ENCODE measurements around the gene FILIP1L.
A peak's percentile ranks its signal among the peaks of the same experiment; 100 is the strongest.
"Not testable (repeated sequence)": the region's sequence is repeated elsewhere in the genome, so short reads cannot be mapped to it uniquely, and the experiment has no call there.

FILIP1L gene

GRCh38 chr3:99857278-99857677 lies 257.0 kb downstream of the FILIP1L start:
- DNase-seq, result no peak

- no peak for DNase-seq
Measured at GRCh38 chr3:99856437-99857220, 257.7 kb downstream of the FILIP1L start.

- no peak for DNase-seq
Measured at GRCh38 chr3:99855900-99856299, 258.4 kb downstream of the FILIP1L start.

GRCh38 chr3:99854756-99855298 lies 259.5 kb downstream of the FILIP1L start:
- no peak for DNase-seq

GRCh38 chr3:99852851-99853250 lies 261.4 kb downstream of the FILIP1L start:
- DNase-seq, result no peak

GRCh38 chr3:99851955-99852354 lies 262.3 kb downstream of the FILIP1L start:
- DNase-seq, result no peak

GRCh38 chr3:99850608-99851007 lies 263.7 kb downstream of the FILIP1L start:
- DNase-seq, result no peak

GRCh38 chr3:99848433-99848832 lies 265.9 kb downstream of the FILIP1L start:
- no peak for DNase-seq

- no peak for DNase-seq
Measured at GRCh38 chr3:99846477-99847160, 267.7 kb downstream of the FILIP1L start.

- DNase-seq, result no peak
Measured at GRCh38 chr3:99845999-99846398, 268.3 kb downstream of the FILIP1L start.

GRCh38 chr3:99845331-99845730 lies 269.0 kb downstream of the FILIP1L start:
- DNase-seq, result no peak

GRCh38 chr3:99843590-99844258 lies 270.6 kb downstream of the FILIP1L start:
- DNase-seq, result no peak

- DNase-seq, result peak; percentile 4
Measured at GRCh38 chr3:99842826-99843589, 271.3 kb downstream of the FILIP1L start.

GRCh38 chr3:99841949-99842348 lies 272.4 kb downstream of the FILIP1L start:
- DNase-seq, result not testable (repeated sequence)

GRCh38 chr3:99839613-99840012 lies 274.7 kb downstream of the FILIP1L start:
- no peak for DNase-seq

GRCh38 chr3:99838755-99839154 lies 275.5 kb downstream of the FILIP1L start:
- no peak for DNase-seq

- no peak for DNase-seq
Measured at GRCh38 chr3:99837715-99838114, 276.6 kb downstream of the FILIP1L start.

- no peak for DNase-seq
Measured at GRCh38 chr3:99836681-99837080, 277.6 kb downstream of the FILIP1L start.

- DNase-seq, result no peak
Measured at GRCh38 chr3:99834211-99834957, 279.9 kb downstream of the FILIP1L start.

GRCh38 chr3:99833617-99834205 lies 280.6 kb downstream of the FILIP1L start:
- no peak for DNase-seq

GRCh38 chr3:99829844-99830243 lies 284.5 kb downstream of the FILIP1L start:
- DNase-seq, result no peak

All from CD4-positive, alpha-beta T cell treated with Interleukin-10 for 1 hour (primary cell).